A549 (cell line): ENCODE measurements around the gene KCNE4. TPM values are rescaled to one million over a fixed set of nuclear protein-coding genes. Genes with fewer than 3 reads are reported as not detected.

Source experiments
- ATAC-seq, 2 experiments: fragments of 200-7000 bp in 1 of 2; fragments of >200 bp in 1 of 2; cut with Nextera tagmentation in 1 of 2; cut with Tn5 transposase in 1 of 2; 3 replicates each; pipeline versions ENCODE4 v1.8.0 to v1.9.1; 2018 to 2020; ENCODE audit warnings: mild to moderate bottlenecking in 1 of 2, moderate library complexity in 1 of 2
- CTCF ChIA-PET: fragments of 300-600 bp; sonication (Branson Sonifier 250); formaldehyde crosslinking; extraction: SDS; loops from one replicate; lab custom pipeline; 2021; ENCODE audit warnings: antibody characterized with exemption, inconsistent platforms; lab: Yijun Ruan, JAX
- POLR2A ChIA-PET: fragments of 350-600 bp; formaldehyde crosslinking; extraction: SDS; loops from one replicate; lab custom pipeline; 2021; ENCODE audit warnings: antibody characterized with exemption, inconsistent platforms; lab: Yijun Ruan, JAX
- DNase-seq, 2 experiments: peaks; one replicate each; pipeline versions ENCODE4 v3.0.0 to v3.0.0-alpha.2; 2011 to 2016; ENCODE audit warnings: low read depth in 1 of 2, low spot score in 1 of 2
- FAIRE-seq: peaks from 2 replicates; lab custom pipeline; 2011; peaks lifted over from hg19 to GRCh38; lab: Jason Lieb, UNC
- H3K27ac ChIP-seq, 2 experiments: fragments of >200 bp; sonication (Bioruptor Twin); formaldehyde crosslinking; 3 replicates each; pipeline ENCODE4 v1.5.1; 2016 to 2017
- H3K4me1 ChIP-seq: fragments of >200 bp; sonication (Bioruptor Twin); formaldehyde crosslinking; 3 replicates; pipeline ENCODE4 v1.6.1; 2016
- H3K4me2 ChIP-seq: fragments of >200 bp; sonication (Bioruptor Twin); formaldehyde crosslinking; 3 replicates; pipeline ENCODE4 v1.6.1; 2016
- H3K4me3 ChIP-seq: fragments of >200 bp; sonication (Bioruptor Twin); formaldehyde crosslinking; 3 replicates; pipeline ENCODE4 v1.5.1; 2016
- H3K9me3 ChIP-seq: fragments of >200 bp; sonication (Bioruptor Twin); formaldehyde crosslinking; 3 replicates; pipeline ENCODE4 v1.6.1; 2016
- BHLHE40 ChIP-seq: IDR thresholded peaks from 2 replicates; pipeline ENCODE4 v1.6.1; 2012; ENCODE audit warnings: low read depth, low read length, inconsistent platforms
- CBX8 ChIP-seq: fragments of 200-600 bp; sonication (generic); IDR thresholded peaks from 2 replicates; pipeline ENCODE4 v1.6.1; 2016
- CEBPB ChIP-seq, 2 experiments: fragments of >200 bp in 1 of 2; sonication (Bioruptor Twin) in 1 of 2; formaldehyde crosslinking in 1 of 2; IDR thresholded peaks; 2 replicates each; pipeline ENCODE4 v1.6.1; 2012 to 2016
- CHD4 ChIP-seq: fragments of 200-600 bp; sonication (generic); IDR thresholded peaks from 2 replicates; pipeline ENCODE4 v1.6.1; 2016; ENCODE audit warnings: antibody characterized with exemption, mild to moderate bottlenecking, borderline replicate concordance
- EHF ChIP-seq: fragments of 250-450 bp; sonication (Bioruptor Pico); IDR thresholded peaks from 2 replicates; pipeline ENCODE4 v1.5.0; 2020; ENCODE audit warnings: mild to moderate bottlenecking
- EHMT2 ChIP-seq: fragments of 200-600 bp; sonication (generic); IDR thresholded peaks from 2 replicates; pipeline ENCODE4 v1.6.1; 2016; ENCODE audit warnings: antibody characterized with exemption, low read depth, mild to moderate bottlenecking, moderate library complexity
- FOXS1 ChIP-seq: fragments of 250-450 bp; sonication (Bioruptor Pico); IDR thresholded peaks from 2 replicates; pipeline ENCODE4 v1.5.0; 2020; ENCODE audit warnings: mild to moderate bottlenecking, moderate library complexity
- HEYL ChIP-seq: fragments of 250-450 bp; sonication (Bioruptor Pico); IDR thresholded peaks from 2 replicates; pipeline ENCODE4 v1.8.0; 2021; ENCODE audit warnings: mild to moderate bottlenecking, moderate library complexity
- KDM5A ChIP-seq: fragments of 200-600 bp; sonication (generic); IDR thresholded peaks from 2 replicates; pipeline ENCODE4 v1.6.1; 2016; ENCODE audit warnings: antibody characterized with exemption, mild to moderate bottlenecking
- MAZ ChIP-seq: fragments of 150-350 bp; IDR thresholded peaks from 2 replicates; pipeline ENCODE4 v1.6.1; 2014; ENCODE audit warnings: antibody characterized with exemption, low read depth, low read length, borderline replicate concordance
- NR3C1 ChIP-seq: fragments of >200 bp; sonication (Bioruptor Twin); formaldehyde crosslinking; IDR thresholded peaks from 3 replicates; pipeline ENCODE4 v1.6.1; 2017
- RARB ChIP-seq: fragments of 250-450 bp; sonication (Bioruptor Pico); IDR thresholded peaks from 2 replicates; pipeline ENCODE4 v1.8.0; 2021; ENCODE audit warnings: mild to moderate bottlenecking, moderate library complexity
- REST ChIP-seq: fragments of 200-600 bp; sonication (generic); IDR thresholded peaks from 2 replicates; pipeline ENCODE4 v1.6.1; 2016; ENCODE audit warnings: antibody characterized with exemption, mild to moderate bottlenecking, moderate library complexity
- RFX5 ChIP-seq: fragments of 450-650 bp; IDR thresholded peaks from 2 replicates; pipeline ENCODE4 v1.7.1; 2014; ENCODE audit warnings: antibody characterized with exemption, mild to moderate bottlenecking, moderate library complexity
- USF2 ChIP-seq: fragments of 450-650 bp; IDR thresholded peaks from 2 replicates; pipeline ENCODE4 v1.6.1; 2014; ENCODE audit warnings: antibody characterized with exemption
- ZFP36 ChIP-seq: fragments of 450-650 bp; IDR thresholded peaks from 2 replicates; pipeline ENCODE4 v1.6.1; 2014; ENCODE audit warnings: borderline replicate concordance; ENCODE audit not compliant: partially characterized antibody
- ZSCAN20 ChIP-seq: fragments of 250-450 bp; sonication (Bioruptor Pico); IDR thresholded peaks from 2 replicates; pipeline ENCODE4 v1.8.0; 2022; ENCODE audit warnings: mild to moderate bottlenecking, moderate library complexity
- WGBS: methylation state at CpG from one replicate; pipeline ENCODE4 v1.1.6; 2017; ENCODE audit errors: missing lambda C conversion rate; 5-methylcytosine and 5-hydroxymethylcytosine counted together
- polyA plus RNA-seq, 4 experiments: library from polyadenylated mRNA; depleted of rRNA in 3 of 4; stranded (reverse); fragments of >200 nt; fragmentation: RNase III in 1 of 4; extraction: RNeasy Plus Mini Kit Qiagen cat#74134 plus additional on column Dnase treatment in 1 of 4; gene quantifications; 2 replicates in 3 of 4; 3 replicates in 1 of 4; pipeline ENCODE4 v1.2.3, GENCODE V29; 2011 to 2017
- TF ChIP-seq, protein P1 (sequence below): fragments of 150-350 bp; IDR thresholded peaks from 2 replicates; pipeline ENCODE4 v1.6.1; 2014; ENCODE audit warnings: low read depth, mild to moderate bottlenecking, low read length
- TF ChIP-seq, protein P2 (sequence below): fragments of 250-450 bp; sonication (Bioruptor Pico); IDR thresholded peaks from 2 replicates; pipeline ENCODE4 v1.5.0; 2021; ENCODE audit warnings: mild to moderate bottlenecking, moderate library complexity, borderline replicate concordance

KCNE4 gene
- polyA plus RNA-seq, 2 of the 4 experiments (the other 2 are of a cell fraction), result 1.4 to 3.6 TPM

DNA sequence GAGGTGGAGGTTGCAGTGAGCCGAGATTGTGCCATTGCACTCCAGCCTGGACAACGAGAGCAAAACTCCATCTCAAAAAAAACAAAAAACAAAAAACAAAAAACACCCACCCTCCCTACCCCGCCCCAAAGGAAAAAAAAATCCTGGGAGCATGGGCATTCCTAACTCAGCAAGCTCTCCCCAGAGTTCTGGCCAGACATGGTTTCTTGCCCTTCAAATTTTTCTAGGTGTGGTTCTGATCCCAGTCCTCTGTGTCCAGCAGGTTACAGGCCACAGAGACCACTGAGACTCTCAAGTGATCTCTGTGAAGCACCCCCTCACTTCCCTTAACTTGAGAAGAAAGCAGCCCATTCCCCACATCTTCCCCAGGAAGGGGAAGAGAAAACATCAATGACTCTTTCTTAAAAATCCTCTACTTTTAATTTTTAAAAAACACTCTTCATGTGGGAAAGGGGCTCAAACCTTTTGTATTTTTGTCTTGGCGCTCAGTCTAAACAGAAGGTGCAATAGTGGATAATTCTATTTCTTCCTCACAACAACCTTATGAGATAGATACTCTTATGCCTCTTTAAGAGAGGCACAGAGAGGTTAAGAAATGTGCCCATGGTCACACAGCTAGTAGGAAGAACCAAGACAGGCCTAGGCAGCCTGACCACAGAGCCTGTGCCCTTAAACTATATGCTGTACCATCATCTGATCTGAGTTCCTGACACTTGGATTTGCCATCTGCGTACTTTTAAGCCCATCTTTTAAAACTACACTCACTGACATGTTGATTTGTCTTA lies 6.9 kb upstream of the KCNE4 start:
- Histone ChIP-seq H3K9me3 (no peaks in the 10 kb centered on the region), H3K4me3 (no peak overlapping the region), H3K27ac (peak overlapping the region; percentile 82 to 89; a peak in 4 of 6 replicates), H3K4me2 (no peak overlapping the region), H3K4me1 (peaks cover 62% of the 10 kb centered on the region)
- ChIA-PET CTCF (interaction anchor here (1.2 kb wide), 1 partner anchor 73 kb away, joined by 3 read pairs; no protein-coding TSS in a partner anchor), POLR2A (no interaction called here)
- no peak for DNase-seq
- WGBS, result 95% methylated on average over 5 of the region's 5 CpGs
- no peak for ATAC-seq
- peak; percentile 26 for TF ChIP-seq ZFP36
- TF ChIP-seq USF2, result no peak
- TF ChIP-seq MAZ, result no peak
- TF ChIP-seq BHLHE40, result no peak
- no peak for FAIRE-seq

DNA sequence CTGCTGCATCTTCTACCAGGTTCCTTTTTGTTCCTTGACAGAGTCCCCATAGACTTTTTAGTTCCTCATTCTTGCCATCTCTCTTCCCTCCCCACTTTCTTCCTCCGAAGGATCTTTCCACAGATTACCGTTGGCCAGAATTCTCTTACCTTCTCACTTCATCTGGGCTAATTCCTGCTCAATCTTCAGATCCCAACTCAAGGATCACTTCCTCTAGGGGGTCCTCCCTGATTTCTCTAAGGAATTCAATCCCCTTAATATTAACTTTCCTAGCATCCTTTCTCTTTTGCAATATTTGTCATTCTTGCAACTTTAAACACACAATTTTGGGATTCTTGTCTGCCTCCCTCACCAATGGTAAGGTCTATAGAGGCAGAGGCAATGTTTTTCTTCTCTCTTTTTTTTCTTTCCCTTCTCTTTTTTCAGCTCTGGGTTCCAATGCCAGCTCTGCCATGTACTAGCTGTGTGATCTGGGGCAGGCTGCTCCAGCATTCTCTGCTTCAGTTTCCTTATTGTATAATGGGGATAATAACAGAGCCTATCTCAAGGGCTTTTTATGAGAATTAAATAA lies 5.4 kb upstream of the KCNE4 start:
- DNase-seq, result no peak
- 90% methylated on average over 2 of the region's 2 CpGs for WGBS
- ChIA-PET CTCF (interaction anchor here (1.2 to 1.3 kb wide), 2 partner anchors 65 to 75 kb away, joined by 3 read pairs; no protein-coding TSS in a partner anchor), POLR2A (interaction anchor here (1.3 kb wide), 1 partner anchor 20 kb away, joined by 4 read pairs; no protein-coding TSS in a partner anchor)
- peaks cover 53% of the 10 kb centered on the region for H3K4me1 ChIP-seq
- peak overlapping the region; percentile 68 for H3K4me2 ChIP-seq
- H3K9me3 ChIP-seq, result no peaks in the 10 kb centered on the region
- TF ChIP-seq RARB (CRISPR knock-in tag) (no peak), FOXS1 (CRISPR knock-in tag) (no peak), ZFP36 (peak; percentile 78), ZSCAN20 (CRISPR knock-in tag) (no peak), REST (no peak), CEBPB (IDR thresholded peaks at IDR 0.05) (peak in 1 of 2 experiments; percentile 39; a peak in 2 of 4 replicates), NR3C1 (no peak), HEYL (CRISPR knock-in tag) (no peak), KDM5A (no peak), MAZ (no peak), CHD4 (no peak), RFX5 (no peak), EHF (CRISPR knock-in tag) (no peak), CBX8 (no peak), EHMT2 (no peak)
- TF ChIP-seq, protein P1, sequence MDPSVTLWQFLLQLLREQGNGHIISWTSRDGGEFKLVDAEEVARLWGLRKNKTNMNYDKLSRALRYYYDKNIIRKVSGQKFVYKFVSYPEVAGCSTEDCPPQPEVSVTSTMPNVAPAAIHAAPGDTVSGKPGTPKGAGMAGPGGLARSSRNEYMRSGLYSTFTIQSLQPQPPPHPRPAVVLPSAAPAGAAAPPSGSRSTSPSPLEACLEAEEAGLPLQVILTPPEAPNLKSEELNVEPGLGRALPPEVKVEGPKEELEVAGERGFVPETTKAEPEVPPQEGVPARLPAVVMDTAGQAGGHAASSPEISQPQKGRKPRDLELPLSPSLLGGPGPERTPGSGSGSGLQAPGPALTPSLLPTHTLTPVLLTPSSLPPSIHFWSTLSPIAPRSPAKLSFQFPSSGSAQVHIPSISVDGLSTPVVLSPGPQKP, result no peak
- TF ChIP-seq, protein P2, sequence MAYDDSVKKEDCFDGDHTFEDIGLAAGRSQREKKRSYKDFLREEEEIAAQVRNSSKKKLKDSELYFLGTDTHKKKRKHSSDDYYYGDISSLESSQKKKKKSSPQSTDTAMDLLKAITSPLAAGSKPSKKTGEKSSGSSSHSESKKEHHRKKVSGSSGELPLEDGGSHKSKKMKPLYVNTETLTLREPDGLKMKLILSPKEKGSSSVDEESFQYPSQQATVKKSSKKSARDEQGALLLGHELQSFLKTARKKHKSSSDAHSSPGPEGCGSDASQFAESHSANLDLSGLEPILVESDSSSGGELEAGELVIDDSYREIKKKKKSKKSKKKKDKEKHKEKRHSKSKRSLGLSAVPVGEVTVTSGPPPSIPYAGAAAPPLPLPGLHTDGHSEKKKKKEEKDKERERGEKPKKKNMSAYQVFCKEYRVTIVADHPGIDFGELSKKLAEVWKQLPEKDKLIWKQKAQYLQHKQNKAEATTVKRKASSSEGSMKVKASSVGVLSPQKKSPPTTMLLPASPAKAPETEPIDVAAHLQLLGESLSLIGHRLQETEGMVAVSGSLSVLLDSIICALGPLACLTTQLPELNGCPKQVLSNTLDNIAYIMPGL, result no peak
- TF ChIP-seq, all 56 proteins: peak for 2
- Histone ChIP-seq H3K27ac (peak overlapping the region; percentile 65 to 89), H3K4me3 (no peak overlapping the region)
- peak in 1 of 2 experiments; percentile 22; a peak in 2 of 6 replicates for ATAC-seq
- FAIRE-seq, result no peak
